Cardiac ventricle fibroblast (primary cell): ENCODE measurements around the gene MMGT1. TPM values are rescaled to one million over a fixed set of nuclear protein-coding genes. Genes with fewer than 3 reads are reported as not detected.

Experiments used
- total RNA-seq: library from RNA; depleted of rRNA; stranded (reverse); fragments of >200 nt; gene quantifications from 2 replicates; pipeline ENCODE4 v1.2.3, GENCODE V29; 2015

Gene MMGT1
- total RNA-seq: 16.2 and 19.1 TPM in 2 replicates

DNA sequence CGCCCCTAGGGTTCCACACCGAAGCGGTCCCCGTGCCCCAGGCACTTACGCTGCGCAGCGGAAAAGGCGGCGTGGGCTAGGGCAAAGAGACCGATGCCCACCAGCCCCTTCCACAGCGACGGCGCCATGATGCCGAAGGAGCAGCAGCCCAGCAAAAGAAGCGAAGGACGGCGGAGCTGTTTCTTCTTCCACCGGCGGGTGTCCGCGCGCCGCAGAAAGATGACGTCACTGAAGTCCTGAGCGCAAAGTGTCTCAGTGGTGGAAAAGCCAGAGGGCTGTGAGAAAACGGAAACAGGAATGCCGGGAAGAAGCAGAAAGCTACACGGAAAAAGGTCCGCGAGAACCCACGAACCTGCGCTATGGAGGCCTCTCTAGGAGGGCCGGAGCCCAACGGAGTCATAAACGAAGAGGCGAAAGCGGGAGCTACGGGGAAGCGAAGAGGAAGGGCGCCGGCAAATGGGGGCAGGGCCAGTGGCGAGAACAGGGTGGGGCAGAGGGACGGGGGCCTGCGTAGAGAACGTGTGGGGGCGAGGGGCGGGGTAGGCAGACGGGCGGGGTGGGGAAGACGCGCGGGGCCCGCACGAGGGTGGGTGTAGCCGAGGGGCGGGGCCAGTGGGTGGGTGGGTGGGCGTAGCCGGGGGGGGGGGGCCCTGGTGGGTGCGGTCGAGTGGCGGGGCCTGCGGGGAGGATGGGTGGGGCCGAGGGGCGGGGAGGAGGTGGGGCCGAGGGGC, at the start of gene MMGT1:
Gene MMGT1, minus strand, starts transcription at position 441 of the 731 bp plus-strand sequence. Its CDS starts 313 bp downstream, at position 128.

DNA sequence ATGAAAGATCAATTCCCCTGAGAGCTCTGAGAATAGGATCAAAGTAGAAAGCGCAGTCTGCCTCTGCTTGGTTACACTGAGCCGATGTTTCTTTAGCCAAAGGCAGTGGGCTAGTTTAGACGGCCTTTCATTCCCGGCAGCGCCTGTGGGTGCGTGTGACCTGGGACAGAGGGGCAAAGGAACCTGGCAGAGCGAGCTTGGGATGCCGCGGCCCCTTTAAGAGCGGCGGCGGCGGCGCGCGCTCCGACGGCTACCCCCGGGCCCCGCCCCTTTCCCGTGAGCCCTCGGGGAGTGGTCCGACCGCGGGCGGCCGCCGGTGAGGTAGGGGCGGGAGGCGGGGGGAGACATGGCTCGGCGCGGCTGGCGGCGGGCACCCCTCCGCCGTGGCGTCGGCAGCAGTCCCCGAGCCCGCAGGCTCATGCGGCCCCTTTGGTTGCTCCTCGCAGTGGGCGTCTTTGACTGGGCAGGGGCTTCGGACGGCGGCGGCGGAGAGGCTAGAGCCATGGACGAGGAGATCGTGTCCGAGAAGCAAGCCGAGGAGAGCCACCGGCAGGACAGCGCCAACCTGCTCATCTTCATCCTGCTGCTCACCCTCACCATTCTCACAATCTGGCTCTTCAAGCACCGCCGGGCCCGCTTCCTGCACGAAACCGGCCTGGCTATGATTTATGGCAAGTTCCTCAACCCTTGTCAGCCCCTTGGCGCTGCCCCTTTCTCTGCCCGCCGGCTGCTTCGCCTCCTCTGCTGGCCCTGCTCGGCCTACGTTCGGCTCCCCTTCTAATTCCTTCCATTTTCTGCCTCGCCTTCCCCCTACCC, 11.6 kb upstream of the MMGT1 start, which contains the start of gene SLC9A6:
Gene SLC9A6, plus strand, starts transcription at position 279 of the 816 bp plus-strand sequence. Its CDS starts 224 bp downstream, at position 503.

Other genes with a start within 250 kb of the MMGT1 start
- not detected in 2 replicates for gene CT45A3, start 205.8 kb downstream of the MMGT1 start, total RNA-seq
- not detected in 2 replicates for gene CT45A5, start 188.5 kb downstream of the MMGT1 start, total RNA-seq
- gene CT45A6, start 171.2 kb downstream of the MMGT1 start, total RNA-seq: not detected in 2 replicates
- gene CT45A2, start 154.0 kb downstream of the MMGT1 start, total RNA-seq: not detected in 2 replicates
- not detected in 2 replicates for gene CT45A7, start 136.7 kb downstream of the MMGT1 start, total RNA-seq
- gene CT45A8, start 119.5 kb downstream of the MMGT1 start, total RNA-seq: not detected in 2 replicates
- not detected in 2 replicates for gene CT45A9, start 102.2 kb downstream of the MMGT1 start, total RNA-seq
- gene CT45A10, start 80.5 kb downstream of the MMGT1 start, total RNA-seq: not detected in 2 replicates
- not detected in 2 replicates for gene SAGE1, start 80.3 kb downstream of the MMGT1 start, total RNA-seq
- gene SLC9A6, start 11.4 kb upstream of the MMGT1 start, total RNA-seq: 9.4 and 10.0 TPM in 2 replicates
- 76.8 and 78.3 TPM in 2 replicates for gene FHL1, start 173.5 kb upstream of the MMGT1 start, total RNA-seq